ENCODE data around the gene FHIT.

Gene FHIT

GRCh38 chr3:60983906-60984305, 267.3 kb downstream of the FHIT start:
- no peak for TF ChIP-seq SIN3A (IDR thresholded peaks at IDR 0.05; ENCODE audit: borderline replicate concordance, insufficient read depth, low read length)
- TF ChIP-seq REST (IDR thresholded peaks at IDR 0.05; ENCODE audit: insufficient read depth in 1 of 2, low read depth in 2 of 2, low read length in 2 of 2), result no peak
- TF ChIP-seq TAF1 (IDR thresholded peaks at IDR 0.05; ENCODE audit: borderline replicate concordance, insufficient read depth, low read length), result no peak
- TF ChIP-seq POLR2AphosphoS5 (IDR thresholded peaks at IDR 0.05; ENCODE audit: low read depth, low read length), result no peak
- no peak for TF ChIP-seq FOXP2 (optimal IDR thresholded peaks at IDR 0.05; ENCODE audit: borderline replicate concordance, extremely low read depth, extremely low read length, insufficient read depth)

- no peak for TF ChIP-seq POLR2AphosphoS5 (IDR thresholded peaks at IDR 0.05; ENCODE audit: low read depth, low read length)
- TF ChIP-seq SIN3A (IDR thresholded peaks at IDR 0.05; ENCODE audit: borderline replicate concordance, insufficient read depth, low read length), result no peak
These were observed 270.9 kb downstream of the FHIT start for GRCh38 chr3:60980342-60980692.

- no peak for TF ChIP-seq REST (IDR thresholded peaks at IDR 0.05; ENCODE audit: insufficient read depth in 1 of 2, low read depth in 2 of 2, low read length in 2 of 2)
- no peak for TF ChIP-seq FOXP2 (optimal IDR thresholded peaks at IDR 0.05; ENCODE audit: borderline replicate concordance, extremely low read depth, extremely low read length, insufficient read depth)
- TF ChIP-seq TAF1 (IDR thresholded peaks at IDR 0.05; ENCODE audit: borderline replicate concordance, insufficient read depth, low read length), result no peak
- no peak for TF ChIP-seq SIN3A (IDR thresholded peaks at IDR 0.05; ENCODE audit: borderline replicate concordance, insufficient read depth, low read length)
- TF ChIP-seq POLR2AphosphoS5 (IDR thresholded peaks at IDR 0.05; ENCODE audit: low read depth, low read length), result no peak
These were observed 271.6 kb downstream of the FHIT start for GRCh38 chr3:60979461-60980341.

GRCh38 chr3:60973321-60973720, 277.9 kb downstream of the FHIT start:
- no peak for TF ChIP-seq POLR2AphosphoS5 (IDR thresholded peaks at IDR 0.05; ENCODE audit: low read depth, low read length)
- TF ChIP-seq REST (IDR thresholded peaks at IDR 0.05; ENCODE audit: insufficient read depth in 1 of 2, low read depth in 2 of 2, low read length in 2 of 2), result no peak
- TF ChIP-seq TAF1 (IDR thresholded peaks at IDR 0.05; ENCODE audit: borderline replicate concordance, insufficient read depth, low read length), result no peak

- TF ChIP-seq TAF1 (IDR thresholded peaks at IDR 0.05; ENCODE audit: borderline replicate concordance, insufficient read depth, low read length), result no peak
- no peak for TF ChIP-seq SIN3A (IDR thresholded peaks at IDR 0.05; ENCODE audit: borderline replicate concordance, insufficient read depth, low read length)
- no peak for TF ChIP-seq FOXP2 (optimal IDR thresholded peaks at IDR 0.05; ENCODE audit: borderline replicate concordance, extremely low read depth, extremely low read length, insufficient read depth)
- TF ChIP-seq REST (IDR thresholded peaks at IDR 0.05; ENCODE audit: insufficient read depth in 1 of 2, low read depth in 2 of 2, low read length in 2 of 2), result no peak
- TF ChIP-seq POLR2AphosphoS5 (IDR thresholded peaks at IDR 0.05; ENCODE audit: low read depth, low read length), result no peak
These were observed 278.7 kb downstream of the FHIT start for GRCh38 chr3:60972599-60972998.
